Panc1 (cell line): Measurements from ENCODE around the gene RAB7A.

ENCODE experiments used
- CTCF ChIP-seq: fragments of 450-650 bp; IDR thresholded peaks from 2 replicates; pipeline ENCODE4 v1.5.1; 2017; ENCODE audit warnings: mild to moderate bottlenecking
- POLR2AphosphoS5 ChIP-seq: IDR thresholded peaks from 2 replicates; pipeline ENCODE4 v1.6.1; 2012; ENCODE audit warnings: mild to moderate bottlenecking, low read depth, low read length, moderate library complexity
- SIN3A ChIP-seq: IDR thresholded peaks from 2 replicates; pipeline ENCODE4 v1.6.1; 2012; ENCODE audit warnings: low read depth, mild to moderate bottlenecking, low read length, moderate library complexity, borderline replicate concordance; ENCODE audit not compliant: insufficient read depth
- TCF7L2 ChIP-seq: IDR thresholded peaks from 2 replicates; pipeline ENCODE4 v1.6.1; 2011; ENCODE audit warnings: mild to moderate bottlenecking, low read depth, low read length, inconsistent platforms

- no peak for TF ChIP-seq CTCF
- no peak for TF ChIP-seq SIN3A
- no peak for TF ChIP-seq POLR2AphosphoS5
- TF ChIP-seq TCF7L2: no peak
Measured at GRCh38 chr3:128706086-128706615, 19.8 kb upstream of the RAB7A start.
